COR-L47 (cell line): ENCODE data around the gene CENPO.

ENCODE experiments used
- DNase-seq: peaks from one replicate; lab custom pipeline; 2025; lab: John Stamatoyannopoulos, UW

Gene CENPO

DNA sequence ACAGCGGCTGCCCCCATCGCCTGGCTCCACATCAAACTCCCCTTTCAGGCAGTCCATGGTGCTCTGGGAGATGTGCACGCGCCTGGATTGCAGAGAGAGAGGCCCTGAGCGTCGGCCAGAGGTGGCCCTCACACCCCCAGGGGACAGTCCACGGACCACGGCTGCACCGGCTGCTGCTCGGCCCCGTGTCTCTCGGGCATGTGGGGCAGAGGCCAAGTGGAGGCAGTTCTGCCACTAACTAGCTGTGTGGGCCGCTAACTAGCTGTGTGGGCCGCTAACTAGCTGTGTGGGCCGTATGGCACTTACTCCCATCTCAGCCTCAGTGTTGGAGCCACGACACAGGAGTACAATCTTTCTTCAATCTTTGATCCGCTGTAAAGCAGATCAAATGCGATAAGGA, 45.3 kb downstream of the CENPO start:
- DNase-seq = no peak

DNA sequence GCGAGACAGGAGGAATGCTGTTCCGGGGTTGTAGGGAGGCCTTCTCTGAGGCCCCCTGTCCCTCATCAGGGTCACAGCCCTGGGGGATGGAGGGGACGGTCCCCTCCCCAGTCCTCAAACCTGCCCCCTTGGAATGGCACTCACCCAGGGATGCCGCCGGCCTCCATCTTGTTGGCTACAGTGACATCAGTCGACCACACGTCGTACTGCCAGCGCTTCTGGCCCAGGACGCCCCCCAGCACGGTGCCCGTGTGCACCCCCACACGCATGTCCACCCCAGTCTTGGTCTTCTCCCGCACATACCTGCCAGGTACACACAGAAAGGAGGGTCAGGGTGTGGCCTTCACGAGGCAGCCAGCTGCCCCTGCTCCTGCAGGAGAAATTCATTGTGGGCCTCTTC, 46.5 kb downstream of the CENPO start:
- DNase-seq = no peak

DNA sequence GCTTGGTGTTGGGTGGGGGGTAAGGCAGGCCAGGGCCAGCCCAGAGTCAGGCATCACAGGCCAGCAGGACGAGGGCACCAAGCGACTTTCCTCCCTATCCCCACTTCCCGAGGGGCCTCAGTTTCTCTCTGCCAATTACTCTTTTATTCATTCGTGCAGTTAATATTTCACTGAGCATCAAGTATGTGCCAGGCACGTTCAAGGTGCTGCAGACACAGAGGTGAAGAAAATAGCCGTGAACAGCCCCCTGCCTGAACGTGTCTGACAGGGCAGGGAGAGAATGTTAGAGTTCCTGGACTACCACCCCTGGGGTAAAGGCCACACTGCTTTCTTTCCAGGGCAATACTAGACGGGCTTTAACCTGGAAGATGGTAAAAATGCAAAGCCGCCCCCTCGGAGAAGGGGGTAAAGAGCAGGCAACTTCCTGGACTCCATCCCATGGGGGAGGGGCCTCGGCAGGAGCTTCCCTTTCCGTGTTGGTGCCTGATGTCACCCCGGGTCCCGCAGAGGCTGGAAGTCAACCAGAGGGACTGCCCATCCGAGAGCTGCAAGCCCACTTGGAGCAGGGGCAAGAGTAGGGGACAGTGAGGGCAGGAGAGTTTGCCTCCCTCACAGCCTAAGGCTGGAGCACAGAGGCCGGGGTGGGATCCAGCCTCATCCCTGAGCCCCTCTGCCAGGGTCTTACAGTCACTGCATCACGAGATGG, 47.1 kb downstream of the CENPO start:
- no peak for DNase-seq

DNA sequence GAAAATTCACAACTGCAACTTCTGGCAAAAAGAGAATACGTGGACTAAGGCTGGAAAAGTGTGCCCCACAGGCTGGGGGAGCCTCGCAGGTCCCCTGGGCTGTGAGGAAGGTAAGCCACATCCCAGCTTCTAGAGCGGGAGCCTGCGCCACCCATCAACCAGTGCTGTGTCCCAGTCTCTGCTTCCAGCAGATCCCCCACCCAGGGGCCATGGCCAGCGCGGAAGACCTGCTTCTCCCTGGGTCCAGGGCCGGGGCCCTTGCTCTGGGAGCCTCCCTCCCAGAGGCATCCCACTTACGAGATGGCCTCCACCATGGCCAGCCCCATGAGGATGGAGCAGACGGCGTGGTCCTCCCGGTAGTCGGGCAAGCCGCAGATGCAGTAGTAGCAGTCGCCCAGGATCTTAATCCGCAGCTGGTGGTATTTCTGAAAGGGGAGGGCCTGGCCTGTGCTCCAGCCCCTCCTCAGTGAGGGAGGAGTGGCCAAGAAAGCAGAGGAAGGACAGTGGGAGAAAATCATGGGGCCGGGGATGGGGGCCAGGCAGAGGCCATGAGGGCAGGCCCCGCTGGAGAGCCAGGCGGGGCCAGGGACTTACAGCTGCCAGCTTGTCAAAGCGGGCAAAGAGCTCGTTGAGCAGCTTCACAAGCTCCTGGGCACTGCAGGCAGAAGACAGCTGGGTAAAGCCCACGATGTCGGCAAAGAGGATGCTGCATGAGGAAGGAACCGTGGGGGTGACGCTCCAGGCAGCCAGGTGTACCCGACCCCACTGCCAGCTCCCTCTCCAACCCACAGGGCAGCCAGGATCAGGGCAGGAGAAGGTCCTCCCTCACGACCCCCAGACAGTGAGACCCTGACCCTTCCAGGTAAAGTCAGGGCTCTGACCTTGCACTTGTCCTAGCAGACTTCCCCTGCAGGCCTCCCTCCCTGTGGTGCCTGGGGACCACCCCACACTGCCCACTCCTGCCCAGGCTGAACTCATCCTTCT, 48.0 kb downstream of the CENPO start:
- DNase-seq = no peak

DNA sequence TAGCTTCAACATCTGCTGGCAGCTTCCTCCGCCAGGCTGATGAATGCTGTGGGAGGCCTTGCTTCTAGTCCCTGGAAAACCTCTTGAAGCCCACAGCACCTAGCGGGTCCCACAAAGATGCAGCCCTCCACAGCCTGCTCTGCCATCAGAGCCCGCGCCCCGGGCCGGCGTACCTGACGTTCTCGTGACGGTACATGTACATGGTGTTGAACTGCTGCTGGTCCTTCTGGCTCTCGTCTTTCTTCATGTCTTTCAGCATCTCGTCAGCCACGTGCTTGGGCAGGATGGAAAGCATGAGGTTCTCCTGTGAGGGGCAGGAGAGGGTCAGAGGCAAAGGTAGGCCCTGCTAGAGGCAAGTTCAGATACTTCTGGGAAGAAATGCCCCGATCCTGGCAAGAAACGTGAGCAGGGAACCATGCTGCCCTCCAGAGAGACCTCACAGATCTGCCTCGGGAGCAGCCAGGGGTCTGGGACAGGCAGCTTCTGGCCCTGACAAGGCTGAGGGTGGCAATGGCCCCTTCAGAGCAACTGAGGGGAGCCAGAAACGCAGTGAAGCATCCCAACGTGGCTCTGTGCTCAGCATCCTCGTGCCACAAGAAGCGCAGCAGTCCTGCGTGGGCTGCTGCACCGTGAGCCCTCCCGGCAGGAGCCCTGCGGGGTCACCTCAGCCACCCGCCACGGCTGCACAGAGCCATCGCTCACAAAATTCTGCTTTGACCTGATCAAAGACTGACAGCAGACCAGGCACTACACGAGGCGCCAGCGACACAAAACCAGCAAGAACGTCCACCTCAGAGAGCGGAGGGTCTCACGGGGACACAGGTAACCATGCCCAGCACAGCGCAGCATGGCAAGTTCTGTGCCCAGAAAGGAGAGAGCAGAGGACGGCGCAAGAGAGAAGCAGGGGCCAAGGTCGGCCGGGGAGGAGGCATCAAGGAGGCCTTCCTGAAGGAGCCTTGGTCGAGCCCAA, 49.1 kb downstream of the CENPO start:
- DNase-seq = no peak

DNA sequence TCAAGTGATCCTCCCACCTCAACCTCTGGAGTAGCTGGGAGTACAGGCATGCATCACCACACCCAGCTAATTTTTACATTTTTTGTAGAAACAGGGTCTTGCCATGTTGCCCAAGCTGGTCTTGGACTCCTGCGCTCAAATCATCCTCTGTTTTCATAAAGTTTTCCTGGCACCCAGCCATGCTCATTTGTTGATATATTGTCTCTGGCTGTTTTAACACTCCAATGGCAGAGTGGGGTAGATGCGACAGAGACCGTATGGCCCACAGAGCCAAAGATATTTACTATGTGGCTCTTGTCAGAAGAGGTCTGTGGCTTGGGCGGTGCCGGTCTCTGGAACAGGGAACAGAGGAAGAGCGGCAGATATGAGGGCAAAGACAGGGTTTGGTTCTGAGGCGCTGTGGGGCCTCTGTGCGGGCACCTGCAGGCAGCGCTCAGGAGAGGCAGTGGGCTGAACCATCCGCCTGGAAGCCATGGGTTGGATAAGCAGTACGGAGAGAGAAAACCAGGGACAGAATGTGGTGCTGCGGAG, 50.2 kb downstream of the CENPO start:
- no peak for DNase-seq

DNA sequence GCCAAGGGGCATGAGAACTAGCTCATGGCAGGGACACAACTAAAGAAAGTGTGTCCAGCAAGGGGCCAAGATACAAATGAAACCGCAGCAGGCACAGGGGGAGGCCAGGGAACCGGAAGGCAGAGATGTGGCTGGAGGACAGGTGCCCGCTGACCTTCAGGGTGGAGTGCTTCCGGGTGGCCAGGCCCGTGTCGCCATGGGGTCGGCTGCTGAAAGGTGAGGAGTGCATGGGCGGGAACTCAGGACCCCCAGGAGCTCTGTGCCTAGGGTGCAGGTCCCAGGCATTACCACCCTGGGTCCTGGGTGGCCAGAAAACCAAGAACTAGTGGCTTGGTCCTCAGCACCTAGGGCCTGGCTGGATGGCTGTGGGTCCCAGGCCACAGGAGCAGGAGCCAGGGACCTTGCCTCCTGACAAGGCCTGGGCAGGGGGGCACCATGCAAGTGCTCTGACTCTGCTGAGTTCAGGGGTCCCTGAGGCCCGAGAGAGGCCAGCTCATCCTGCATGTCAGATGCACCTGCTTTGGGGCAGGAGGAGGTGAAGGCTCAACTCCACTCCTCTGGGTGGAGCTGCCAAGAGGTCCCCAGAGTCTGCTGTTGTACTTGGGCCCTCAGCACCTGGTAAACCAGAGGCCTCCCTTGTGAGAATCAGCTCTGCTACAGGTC, 50.9 kb downstream of the CENPO start:
- no peak for DNase-seq

DNA sequence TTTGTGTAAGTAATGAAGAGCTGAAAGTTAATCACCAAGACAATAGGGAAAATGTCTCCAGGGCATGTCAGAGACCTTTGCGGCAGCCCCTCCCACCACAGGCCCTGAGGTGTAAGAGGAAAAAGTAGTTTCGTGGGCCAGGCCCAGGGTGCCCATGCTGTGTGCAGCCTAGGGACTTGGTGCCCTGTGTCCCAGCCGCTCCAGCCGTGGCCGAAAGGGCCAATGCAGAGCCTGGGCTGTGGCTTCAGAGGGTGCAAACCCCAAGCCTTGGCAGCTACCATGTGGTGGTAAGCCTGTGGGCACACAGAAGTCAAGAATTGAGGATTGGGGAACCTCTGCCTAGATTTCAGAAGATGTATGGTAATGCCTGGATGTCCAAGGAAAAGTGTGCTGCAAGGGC, 52.5 kb downstream of the CENPO start:
- DNase-seq = no peak

DNA sequence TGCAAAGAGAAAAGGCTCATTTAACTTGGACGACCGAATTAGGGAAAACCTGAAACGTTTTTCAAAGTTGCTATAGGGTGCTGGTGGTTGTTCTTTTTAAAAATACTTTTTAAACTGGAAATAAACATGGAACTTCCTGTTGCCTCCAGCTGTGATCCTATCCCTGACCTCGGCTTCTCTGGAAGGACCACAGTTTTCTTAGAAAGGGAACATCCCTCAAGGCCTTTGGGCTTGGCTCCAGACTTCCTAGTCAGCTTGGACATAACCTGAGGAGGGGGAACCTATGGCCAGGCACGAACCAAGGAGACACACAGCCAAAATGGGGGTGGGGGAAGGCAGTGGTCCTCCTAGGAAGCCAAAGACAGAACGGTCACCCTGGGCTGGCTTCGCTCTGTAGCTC, 57.7 kb downstream of the CENPO start:
- no peak for DNase-seq

DNA sequence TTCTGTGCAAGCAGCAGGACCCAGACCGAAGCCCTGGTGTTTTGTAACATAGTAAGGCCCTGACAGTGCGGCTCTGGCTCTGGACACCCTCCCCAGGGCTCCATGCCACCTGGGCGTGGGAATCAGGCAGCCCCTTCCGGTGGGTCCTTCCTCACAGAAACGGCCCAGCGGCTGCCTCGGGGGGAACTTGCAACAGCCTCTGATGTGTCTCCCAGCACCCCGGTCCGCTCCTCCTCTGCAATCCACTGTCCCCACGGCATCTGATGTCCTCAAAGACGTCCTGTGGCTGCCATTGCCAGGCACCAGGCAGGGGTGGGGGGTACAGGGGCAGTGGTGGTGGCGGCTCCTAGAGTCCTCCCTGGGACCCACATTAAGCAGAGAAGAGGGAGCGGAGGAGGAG, 58.8 kb downstream of the CENPO start:
- no peak for DNase-seq

DNA sequence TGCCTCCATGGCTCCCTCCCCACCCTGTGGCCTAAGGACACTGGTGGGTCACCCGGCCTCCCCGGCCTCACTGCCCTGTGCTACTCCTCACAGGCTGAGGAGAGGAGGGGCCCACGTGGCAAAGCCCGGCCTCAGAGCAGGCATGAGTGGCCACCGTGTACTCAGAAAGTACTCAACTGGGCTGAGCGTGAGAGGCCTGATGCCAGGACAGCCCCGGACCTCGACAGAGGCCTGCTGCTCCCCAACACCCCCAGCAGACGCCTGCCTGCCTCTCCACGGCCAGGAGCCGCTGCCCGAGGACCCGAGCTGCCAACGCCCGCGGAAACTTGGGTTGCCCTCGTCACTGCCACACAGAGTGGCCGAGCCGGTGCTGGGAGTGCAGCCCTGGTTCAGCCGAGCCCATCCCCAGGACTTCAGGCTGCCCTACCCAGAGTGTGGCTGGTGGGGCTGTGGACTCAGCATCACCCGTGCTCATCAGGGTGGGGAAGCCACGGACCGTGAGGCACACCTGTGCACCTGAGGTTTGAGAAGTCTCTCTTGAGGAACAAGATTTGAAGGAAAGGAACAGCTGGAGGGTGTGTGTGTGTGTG, 59.3 kb downstream of the CENPO start:
- DNase-seq = no peak

DNA sequence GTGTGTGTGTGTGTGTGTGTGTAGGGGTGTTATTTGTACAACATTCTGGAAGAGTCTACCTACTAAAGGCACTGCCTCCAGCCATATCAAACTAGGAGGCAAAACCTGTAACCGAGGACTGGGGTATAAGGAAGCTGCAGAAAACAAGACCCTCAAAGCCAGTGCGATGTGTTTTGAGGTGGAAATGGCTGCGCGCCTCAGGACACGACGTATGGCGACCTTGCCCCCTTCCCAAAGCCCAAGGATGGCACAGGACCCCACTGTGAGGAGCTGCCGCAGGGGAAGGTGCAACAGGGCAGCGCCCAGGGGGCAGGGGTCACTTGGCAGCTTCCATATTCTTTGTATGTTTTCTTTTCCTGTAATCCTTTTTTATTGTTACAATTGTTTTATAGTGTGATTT, 59.8 kb downstream of the CENPO start:
- DNase-seq = no peak

DNA sequence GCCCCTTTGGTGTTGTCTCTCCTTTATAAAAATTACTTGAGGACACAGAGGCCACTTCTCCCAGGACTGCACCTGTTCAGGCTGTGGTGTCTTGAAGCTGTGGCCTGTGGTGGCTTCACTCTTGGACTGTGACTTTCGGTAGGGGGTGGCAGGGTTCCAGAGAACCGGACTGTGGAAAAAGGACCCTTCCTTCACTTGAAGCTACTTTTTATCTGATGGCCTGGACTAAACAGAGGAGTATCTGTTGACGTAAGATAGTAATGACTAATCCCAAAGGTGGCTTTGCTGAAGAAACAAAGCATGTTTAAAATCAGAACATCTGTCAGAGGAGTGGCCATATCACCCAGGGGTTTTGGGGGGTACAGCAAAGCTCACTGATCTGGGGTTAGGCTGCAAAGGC, 60.8 kb downstream of the CENPO start:
- DNase-seq = no peak

DNA sequence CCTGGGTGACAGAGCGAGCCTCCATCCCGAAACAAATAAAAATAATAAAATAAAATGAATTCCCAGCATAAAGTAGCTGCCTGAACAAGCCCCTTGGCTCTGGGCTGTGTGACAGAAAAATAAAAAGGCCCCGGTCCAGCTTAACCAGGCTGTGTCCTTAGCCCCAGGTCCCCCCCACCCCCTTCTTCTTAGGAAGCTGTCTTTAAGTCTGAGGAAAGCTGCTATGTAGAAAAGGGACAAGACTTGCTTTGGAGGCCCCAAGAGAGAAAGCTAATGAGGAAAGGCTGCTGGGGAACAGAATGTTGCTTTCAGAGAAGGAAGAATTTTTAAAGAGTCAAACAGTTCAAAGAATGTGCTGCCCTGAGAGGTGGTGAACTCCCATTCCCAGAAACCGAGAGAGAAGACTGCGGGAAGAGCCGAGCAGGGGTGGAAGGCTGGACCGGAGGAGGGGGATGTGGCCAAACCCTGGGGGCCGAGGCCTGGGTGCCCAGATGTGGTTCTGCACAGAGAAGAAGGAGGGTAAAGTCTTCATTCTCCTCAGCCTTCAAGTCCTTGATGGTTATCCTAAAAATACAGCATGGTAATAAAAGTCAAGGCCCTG, 61.9 kb downstream of the CENPO start:
- no peak for DNase-seq

DNA sequence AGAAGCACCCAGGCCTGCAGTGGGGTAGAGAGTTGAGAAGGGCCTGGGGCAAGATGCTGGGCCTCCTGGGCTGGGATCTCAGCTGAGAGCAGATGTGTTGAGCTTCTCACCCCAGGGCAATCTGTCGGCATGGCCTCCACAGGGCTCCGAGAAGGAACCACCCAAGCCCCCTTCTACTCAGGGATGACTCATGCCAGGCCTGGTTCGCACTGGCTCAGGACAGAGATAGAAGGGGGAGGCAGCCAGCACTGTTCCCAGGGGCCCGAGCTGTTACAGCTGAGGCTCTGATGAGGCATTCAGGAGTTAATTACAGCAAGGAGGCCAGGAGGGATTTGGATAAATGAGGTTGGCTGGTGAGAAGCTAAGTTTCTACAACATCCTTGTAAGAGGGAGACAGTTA, 62.5 kb downstream of the CENPO start:
- DNase-seq = no peak

DNA sequence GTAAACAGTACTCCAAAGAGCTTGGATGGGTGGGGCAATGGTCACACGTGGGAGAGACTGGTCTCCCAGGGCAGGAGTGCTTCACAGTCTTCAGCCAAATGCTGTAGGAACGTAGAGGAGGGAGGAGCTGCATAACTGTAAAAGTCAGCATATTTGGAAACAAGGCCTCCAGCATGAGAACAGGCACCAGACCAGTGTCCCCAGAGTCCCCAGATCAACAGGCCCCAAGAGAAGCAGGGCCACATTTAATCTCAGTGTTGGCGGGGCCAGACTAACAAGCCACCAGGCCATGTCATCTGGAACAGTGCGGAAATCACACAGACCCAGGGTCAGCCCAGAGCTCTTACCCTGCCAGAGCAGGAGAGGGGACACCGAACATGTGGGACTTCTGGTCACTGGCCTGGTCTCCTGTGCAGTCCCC, 63.6 kb downstream of the CENPO start:
- no peak for DNase-seq

DNA sequence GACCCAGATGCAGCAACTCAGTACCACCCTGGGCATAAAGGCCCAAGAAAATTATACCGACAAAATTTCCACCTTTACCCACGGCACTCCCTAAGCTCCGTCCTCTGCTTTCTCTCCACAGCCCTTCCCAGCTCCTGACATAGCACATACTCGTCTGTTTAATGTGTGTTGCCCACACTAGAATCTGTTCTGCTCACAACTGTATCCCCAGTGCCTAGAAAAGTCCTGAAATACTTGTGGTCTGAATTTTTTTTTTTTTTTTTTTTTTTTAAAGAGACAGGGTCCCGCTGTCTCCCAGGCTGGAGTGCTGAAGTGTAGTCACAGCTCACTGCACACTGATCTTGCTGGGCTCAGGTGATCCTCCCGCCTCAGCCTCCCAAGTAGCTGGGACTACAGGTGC, 64.5 kb downstream of the CENPO start:
- DNase-seq = no peak

DNA sequence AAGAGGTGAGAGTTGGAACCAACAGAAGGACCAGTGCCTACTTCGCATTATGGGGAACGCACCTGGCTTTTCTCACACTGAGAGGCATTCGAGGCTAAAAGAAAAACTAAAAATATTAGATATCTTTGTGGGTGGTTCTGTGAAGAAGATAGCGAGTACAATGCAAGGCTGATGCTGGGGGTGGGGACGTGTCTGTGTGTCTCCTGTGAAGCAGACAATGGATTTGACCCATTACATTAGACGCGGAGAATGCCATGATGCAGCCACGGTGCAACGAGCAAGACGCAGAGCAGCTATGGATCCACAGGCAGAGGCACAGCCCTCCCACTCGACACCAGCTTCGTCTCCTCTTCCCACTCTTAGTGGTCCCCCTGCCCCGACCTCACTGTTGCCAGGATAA, 65.8 kb downstream of the CENPO start:
- DNase-seq = no peak

DNA sequence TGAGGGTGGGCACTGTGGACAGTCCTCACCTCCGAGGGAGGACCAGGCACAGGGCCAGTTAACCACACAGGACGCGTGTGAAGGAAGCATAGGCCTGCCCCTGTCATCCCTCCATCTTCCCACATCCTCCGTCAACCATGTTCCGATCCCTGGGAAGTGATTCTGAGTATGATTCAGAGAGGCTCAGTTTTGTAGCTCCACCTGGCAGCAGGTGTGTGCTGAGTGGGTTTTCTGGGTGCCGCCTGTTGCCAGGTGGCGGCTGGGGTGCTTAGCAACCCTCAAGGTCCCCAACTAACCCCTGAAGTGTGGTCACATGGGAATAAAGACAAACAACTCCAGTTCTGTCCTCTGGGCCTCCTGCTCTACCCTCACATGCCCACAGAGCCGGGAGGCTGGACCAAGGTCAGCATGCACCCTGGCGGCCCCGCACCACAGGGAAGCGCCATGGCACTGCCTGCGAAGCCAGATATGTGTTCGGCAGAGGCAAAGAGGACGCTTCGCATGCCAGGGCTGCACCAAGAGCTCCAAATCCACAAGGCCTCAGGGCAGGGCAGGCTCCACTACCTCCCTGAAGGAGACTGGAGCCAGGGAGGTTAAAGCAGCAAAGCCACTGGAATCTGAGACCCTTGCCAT, 66.9 kb downstream of the CENPO start:
- no peak for DNase-seq

DNA sequence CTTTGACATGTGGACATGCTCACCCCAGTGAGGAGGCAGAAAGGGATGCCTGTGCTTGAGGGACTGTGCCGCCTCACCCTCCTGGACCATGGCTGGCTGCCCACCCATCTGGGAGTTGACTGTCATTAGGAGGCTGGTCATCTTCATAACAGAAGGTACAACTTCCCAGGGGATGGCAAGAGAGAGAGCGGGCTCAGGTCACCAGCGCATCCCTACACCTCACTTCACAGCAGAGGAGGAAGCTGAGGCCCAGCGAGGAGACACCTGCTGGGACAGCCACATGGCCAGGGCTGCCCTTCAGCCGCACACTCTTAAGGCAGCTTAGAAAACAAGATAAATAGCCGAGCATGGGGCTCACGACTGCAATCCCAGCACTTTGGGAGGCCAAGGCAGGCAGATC, 67.4 kb downstream of the CENPO start:
- no peak for DNase-seq
